Esophagus mucosa (tissue), 1 donor: ENCODE data around the gene KLHL15. TPM values are rescaled to one million over a fixed set of nuclear protein-coding genes. Genes with fewer than 3 reads are reported as not detected.
"Not testable (repeated sequence)": the region's sequence is repeated elsewhere in the genome, so short reads cannot be mapped to it uniquely, and the experiment has no call there.

ENCODE experiments used
- ATAC-seq: fragments of 200-7000 bp; cut with Tn5 transposase; one replicate; pipeline ENCODE4 v1.9.1; 2020
- total RNA-seq: library from RNA; stranded (reverse); gene quantifications from one replicate; pipeline ENCODE4 v1.2.4, GENCODE V29; 2023
- donor health status: DM: yes; HTN: yes; CAD: no.

Gene KLHL15
- total RNA-seq, 1 donor from 2014 or later: 2.1 TPM

- no peak for ATAC-seq
Observed at GRCh38 chrX:24017674-24018073, 9.3 kb downstream of the KLHL15 start.

GRCh38 chrX:24014388-24015018, 12.5 kb downstream of the KLHL15 start:
- ATAC-seq: no peak

DNA sequence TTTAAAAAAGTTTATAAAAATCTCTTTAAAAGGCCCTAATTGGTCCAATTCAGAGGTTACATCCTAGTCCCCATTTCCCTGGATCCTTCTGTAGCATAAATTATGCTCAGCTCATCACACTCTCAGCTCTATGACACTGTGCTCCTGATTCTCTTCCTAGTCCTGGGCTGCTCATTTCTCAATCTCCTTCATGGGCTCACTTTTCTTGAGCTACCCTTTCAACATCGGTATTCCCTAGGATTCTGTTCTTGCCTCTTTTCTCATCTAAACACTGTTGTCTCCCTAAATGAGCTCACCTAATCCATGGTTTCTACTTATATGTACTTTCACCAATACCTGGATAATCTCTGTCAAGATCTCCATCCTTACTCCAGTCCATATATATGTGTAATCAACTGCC, 14.7 kb downstream of the KLHL15 start:
- no peak for ATAC-seq

DNA sequence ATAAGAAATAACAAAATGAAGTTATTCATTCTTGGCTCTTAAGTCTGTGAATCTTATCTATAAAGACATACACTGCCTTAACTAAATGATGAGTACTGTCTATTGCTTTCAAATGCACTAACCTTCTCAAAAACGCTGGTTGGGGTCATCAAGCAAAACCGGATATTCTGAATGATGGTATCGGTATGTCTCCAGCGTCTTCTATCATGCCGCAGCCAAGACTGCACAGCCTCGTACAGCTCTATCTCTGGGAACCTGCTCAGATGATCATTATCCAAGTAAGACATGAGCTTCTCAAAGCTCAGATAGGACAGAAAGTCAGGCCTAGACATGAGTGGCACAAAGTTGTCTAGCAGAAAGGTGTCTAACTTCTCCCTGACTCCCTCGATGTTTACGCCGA, 21.1 kb downstream of the KLHL15 start:
- ATAC-seq: no peak

- ATAC-seq: no peak
Observed at GRCh38 chrX:24005028-24005427, 22.0 kb downstream of the KLHL15 start.

- ATAC-seq: no peak
Observed at GRCh38 chrX:24002792-24003191, 24.2 kb downstream of the KLHL15 start.

GRCh38 chrX:24002167-24002566, 24.8 kb downstream of the KLHL15 start:
- ATAC-seq: no peak

DNA sequence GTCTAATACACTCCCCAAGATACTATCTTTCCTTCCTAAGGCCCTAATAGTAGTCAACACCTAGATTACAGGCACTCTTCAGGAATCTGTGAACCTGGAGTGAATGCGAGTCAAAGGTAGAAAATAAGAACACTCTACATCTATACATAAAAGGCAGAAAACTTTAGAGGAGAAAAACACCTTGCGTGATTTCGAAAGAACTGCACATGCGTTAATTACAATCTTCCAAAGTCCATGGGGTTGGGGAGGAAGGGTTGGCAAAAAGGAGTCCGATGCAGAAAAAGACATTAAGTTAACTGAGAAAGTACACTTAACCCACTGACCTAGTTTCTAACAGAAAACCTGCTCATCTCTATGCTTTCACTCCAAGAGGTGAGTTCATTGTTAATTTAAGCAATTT, 27.3 kb downstream of the KLHL15 start:
- ATAC-seq: no peak

- ATAC-seq: no peak
Observed at GRCh38 chrX:23993012-23993633, 33.9 kb downstream of the KLHL15 start.

- ATAC-seq: no peak
Observed at GRCh38 chrX:23992431-23992830, 34.6 kb downstream of the KLHL15 start.

DNA sequence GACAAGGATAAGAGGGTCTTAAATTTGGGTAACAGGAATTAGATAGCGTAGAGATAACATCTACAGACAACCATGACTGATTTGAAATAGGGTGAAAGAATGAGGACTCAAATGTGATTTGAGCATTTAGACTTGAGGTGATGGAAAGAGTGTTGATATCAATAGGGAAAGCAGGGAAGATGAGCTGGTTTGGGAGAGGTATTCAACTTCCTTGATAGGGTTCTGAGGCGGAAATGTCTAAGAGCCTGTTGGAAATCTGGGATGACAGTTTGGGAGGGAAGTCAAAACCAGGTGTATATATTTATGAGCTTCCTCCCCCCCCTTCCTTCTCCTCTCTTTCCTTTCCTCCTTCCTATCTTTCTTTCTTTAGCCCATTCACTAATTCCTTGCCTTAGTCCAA, 36.5 kb downstream of the KLHL15 start:
- ATAC-seq: no peak

- no peak for ATAC-seq
Observed at GRCh38 chrX:23989689-23990088, 37.3 kb downstream of the KLHL15 start.

DNA sequence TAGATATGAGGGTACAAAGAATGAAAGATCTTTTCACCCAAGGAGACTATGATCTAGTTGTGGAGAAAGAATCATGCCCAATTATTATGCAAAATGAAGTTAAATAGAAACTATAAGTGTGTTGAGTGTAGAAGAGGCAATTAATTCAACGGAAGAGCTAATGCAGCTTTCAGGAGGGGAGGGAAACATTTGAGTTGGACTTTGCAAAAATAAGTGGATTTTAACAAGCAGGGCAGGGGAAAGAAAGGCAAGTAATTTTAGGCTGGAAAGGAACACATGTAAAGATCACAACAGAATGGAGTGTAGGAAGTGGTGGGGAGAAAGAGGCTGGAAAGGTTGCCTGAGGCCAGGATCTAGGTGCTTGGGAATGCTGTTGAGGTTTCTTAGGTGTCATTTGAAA, 44.1 kb downstream of the KLHL15 start:
- ATAC-seq: no peak

- no peak for ATAC-seq
Observed at GRCh38 chrX:23981711-23982110, 45.3 kb downstream of the KLHL15 start.

DNA sequence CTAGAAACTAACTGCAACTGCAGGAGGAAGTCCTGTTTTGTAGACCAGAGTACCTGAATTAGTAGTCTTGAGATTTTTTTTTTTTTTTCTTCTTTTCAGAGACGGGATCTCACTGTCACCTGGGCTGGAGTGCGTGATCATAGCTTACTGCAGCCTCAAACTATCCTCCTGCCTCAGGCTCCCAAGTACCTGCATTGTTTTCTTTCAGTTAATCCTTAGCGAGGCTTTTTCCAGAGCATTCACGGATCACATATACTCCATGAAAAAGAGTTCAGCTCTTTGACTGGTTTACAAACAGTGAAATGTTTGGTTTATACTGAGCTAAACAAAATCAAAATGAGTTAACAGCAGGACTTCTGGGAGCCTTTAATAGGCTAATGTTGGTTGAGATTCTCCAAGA, 45.8 kb downstream of the KLHL15 start:
- no peak for ATAC-seq

DNA sequence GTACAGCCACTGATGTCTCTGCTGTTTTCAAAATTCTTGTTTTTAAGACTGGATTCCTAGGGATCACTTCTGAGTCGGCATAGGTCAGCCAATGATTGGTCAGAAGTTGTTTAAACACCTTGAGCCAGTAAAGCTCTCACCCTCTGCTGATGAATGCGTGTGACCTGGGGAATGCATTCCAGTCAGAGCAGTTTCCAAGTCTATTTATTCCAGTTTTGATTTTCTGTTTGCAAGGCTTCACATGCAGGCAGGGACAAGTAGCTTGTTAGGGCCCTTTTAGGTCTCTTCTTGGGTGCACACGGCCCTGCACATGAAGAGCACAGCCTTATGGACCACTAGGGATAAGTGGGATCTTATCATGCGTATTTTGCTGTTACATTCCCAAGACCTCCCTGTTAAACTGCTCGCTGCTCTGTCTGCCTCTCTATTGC, 47.0 kb downstream of the KLHL15 start:
- ATAC-seq: no peak

- ATAC-seq: no peak
Observed at GRCh38 chrX:23978491-23978890, 48.5 kb downstream of the KLHL15 start.

GRCh38 chrX:23965630-23966029, 61.4 kb downstream of the KLHL15 start:
- ATAC-seq: not testable (repeated sequence)

- ATAC-seq: no peak
Observed at GRCh38 chrX:23964191-23964590, 62.8 kb downstream of the KLHL15 start.

DNA sequence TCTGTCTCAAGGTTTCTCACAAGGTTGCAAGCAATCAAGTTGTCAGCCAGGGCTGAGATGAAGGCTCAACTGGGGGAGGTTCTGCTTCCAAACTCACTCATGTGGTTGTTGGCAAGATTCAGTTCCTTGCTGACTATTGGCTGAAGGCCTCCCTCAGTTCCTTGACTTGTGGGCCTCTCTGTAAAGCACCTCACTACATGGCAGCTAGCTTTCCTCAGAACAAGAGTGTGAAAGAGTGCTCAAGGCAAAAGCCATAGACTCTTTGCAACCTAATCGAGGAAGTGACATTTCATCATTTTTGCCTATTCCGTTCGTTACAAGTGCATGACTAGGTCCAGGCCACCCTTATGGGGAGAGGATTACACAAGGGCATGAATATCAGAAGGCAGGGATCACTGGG, 67.2 kb downstream of the KLHL15 start:
- ATAC-seq: no peak

GRCh38 chrX:23954396-23954795, 72.6 kb downstream of the KLHL15 start:
- ATAC-seq: no peak

DNA sequence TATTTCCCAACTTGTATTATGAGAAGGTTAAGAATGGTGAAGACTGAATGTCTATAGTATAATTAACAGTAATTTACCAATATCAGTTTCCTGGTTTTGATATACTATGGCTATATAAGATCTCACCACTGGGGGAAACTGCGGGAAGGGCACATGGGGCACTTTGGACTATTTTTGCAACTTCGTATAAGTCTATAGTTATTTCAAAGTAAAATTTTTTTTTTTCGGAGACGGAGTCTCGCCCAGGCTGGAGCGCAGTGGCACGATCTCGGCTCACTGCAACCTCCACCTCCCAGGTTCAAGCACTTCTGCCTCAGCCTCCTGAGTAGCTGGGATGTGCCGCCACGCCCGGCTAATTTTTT, 73.1 kb downstream of the KLHL15 start:
- ATAC-seq: no peak

DNA sequence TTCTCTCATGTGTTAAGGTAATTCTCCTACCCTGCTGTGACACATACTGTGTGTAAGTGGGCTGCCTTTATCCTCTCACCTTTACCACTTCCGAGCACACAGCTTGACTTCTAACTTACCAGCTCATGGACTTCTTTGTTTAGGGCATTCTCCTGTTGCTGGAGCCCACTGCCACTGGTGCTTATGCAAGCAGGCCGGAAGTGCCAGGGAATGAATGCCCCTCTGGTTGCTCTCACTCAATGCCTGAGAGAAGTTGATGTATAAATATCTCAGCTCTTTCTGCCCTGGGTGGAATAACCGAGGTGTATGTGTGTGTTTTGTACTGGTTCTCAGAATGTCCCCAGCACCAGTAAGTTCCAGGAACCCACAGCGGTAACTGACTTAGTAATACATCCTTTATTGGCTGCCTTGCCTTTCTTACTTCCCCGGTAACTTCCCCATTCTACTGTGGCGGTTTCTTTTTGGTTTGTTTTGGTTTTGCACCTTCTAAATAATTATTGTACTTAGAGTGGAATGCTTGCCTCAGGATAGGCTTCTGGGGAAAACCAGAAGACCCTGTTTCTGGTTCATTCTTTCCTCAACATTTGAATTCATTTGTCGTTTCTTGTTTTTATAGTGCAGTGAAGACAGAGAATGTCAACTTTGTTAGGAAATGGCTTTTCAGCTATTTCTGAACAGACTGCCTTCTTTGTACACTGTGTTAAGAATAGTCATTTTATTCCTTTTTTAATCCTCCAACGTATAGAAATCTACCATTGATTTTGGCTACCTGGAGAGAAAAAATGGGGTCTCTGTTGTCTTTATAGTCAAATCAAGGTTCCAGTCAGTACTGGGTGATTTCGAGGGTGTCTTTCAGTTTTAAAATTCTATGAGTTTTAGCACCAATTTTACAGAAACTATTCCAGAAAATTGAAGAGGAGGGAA, 73.7 kb downstream of the KLHL15 start:
- no peak for ATAC-seq

DNA sequence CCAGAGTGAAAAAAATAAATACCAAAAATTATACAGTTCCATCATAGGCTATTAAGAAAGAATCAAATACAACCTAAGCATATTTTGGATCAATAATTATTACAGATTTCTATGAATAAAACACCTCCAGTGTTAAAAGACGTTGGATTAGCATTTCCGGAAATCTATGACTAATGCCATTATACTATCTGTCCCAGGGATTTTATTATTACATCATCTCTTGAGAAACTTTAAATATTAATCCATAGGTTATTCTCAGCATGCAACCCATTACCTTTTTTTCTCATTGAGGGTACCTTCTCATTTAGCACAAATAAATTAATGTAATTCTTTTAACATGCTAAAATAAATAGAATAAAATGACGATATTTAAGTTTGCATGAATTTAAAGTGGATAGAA, 74.6 kb downstream of the KLHL15 start:
- no peak for ATAC-seq
